OCI-LY3 (cell line): ENCODE measurements around the gene TIAM2.

Experiments
- H2AFZ ChIP-seq: fragments of 200-600, 300-600 bp; shearing (Covaris generic); 2 replicates; pipeline ENCODE4 v1.6.0; 2014; ENCODE audit warnings: antibody characterized with exemption, low read depth, low read length
- H3K27ac ChIP-seq: fragments of 200-600, 300-600 bp; sonication (generic); 2 replicates; pipeline ENCODE4 v1.5.1; 2014; ENCODE audit warnings: mild to moderate bottlenecking, low read length, moderate library complexity, mixed read lengths
- H3K27me3 ChIP-seq: fragments of 200-600, 300-600 bp; sonication (generic); 2 replicates; pipeline ENCODE4 v1.6.1; 2014; ENCODE audit warnings: low read depth, low read length, mixed read lengths
- H3K36me3 ChIP-seq: fragments of 200-600, 300-600 bp; sonication (generic); replicated peaks from 2 replicates; pipeline ENCODE3; 2014; ENCODE audit warnings: low read depth, low read length, mixed read lengths
- H3K4me1 ChIP-seq: fragments of 300-600, 200-600 bp; sonication (generic); 2 replicates; pipeline ENCODE4 v1.6.1; 2014; ENCODE audit warnings: low read length, mixed read lengths
- H3K4me2 ChIP-seq: fragments of 200-600, 300-600 bp; sonication (generic); 2 replicates; pipeline ENCODE4 v1.6.1; 2014; ENCODE audit warnings: low read length, mixed read lengths
- H3K4me3 ChIP-seq: fragments of 300-600, 200-600 bp; sonication (generic); 2 replicates; pipeline ENCODE4 v1.5.1; 2014; ENCODE audit warnings: antibody characterized with exemption, mild to moderate bottlenecking, low read length, moderate library complexity
- H3K79me2 ChIP-seq: fragments of 300-600, 200-600 bp; shearing (Covaris generic); 2 replicates; pipeline ENCODE4 v1.6.1; 2014; ENCODE audit warnings: mild to moderate bottlenecking, low read length, mixed read lengths
- H3K9ac ChIP-seq: fragments of 300-600, 200-600 bp; shearing (Covaris generic); 2 replicates; pipeline ENCODE4 v1.6.0; 2014; ENCODE audit warnings: mild to moderate bottlenecking, low read length, moderate library complexity
- H3K9me3 ChIP-seq: fragments of 200-600, 300-600 bp; shearing (Covaris generic); 2 replicates; pipeline ENCODE4 v1.6.1; 2014; ENCODE audit warnings: low read length, mixed read lengths; ENCODE audit not compliant: insufficient read depth
- H4K20me1 ChIP-seq: fragments of 200-600, 300-600 bp; sonication (generic); 2 replicates; pipeline ENCODE4 v1.6.1; 2016; ENCODE audit warnings: low read length, mixed read lengths; ENCODE audit not compliant: insufficient read depth
- CTCF ChIP-seq: fragments of 200-600, 300-600 bp; sonication (generic); IDR thresholded peaks from 2 replicates; pipeline ENCODE4 v1.5.1; 2014; ENCODE audit warnings: antibody characterized with exemption, low read length, low read depth
- EZH2phosphoT487 ChIP-seq: fragments of 200-600 bp; shearing (Covaris generic); IDR thresholded peaks from 2 replicates; pipeline ENCODE4 v1.6.1; 2018; ENCODE audit warnings: antibody characterized with exemption, mixed run types, low read depth

The TIAM2 gene

GRCh38 chr6:155001934-155002333, 6.8 kb downstream of the TIAM2 start:
- Histone ChIP-seq H3K9ac (no peak overlapping the region), H3K9me3 (no peaks in the 10 kb centered on the region), H2AFZ (no peak overlapping the region), H3K4me3 (no peak overlapping the region), H3K79me2 (no peaks in the 10 kb centered on the region), H3K36me3 (no peaks in the 10 kb centered on the region), H3K27ac (no peak overlapping the region), H3K4me1 (no peaks in the 10 kb centered on the region), H3K27me3 (no peaks in the 10 kb centered on the region), H4K20me1 (no peaks in the 10 kb centered on the region), H3K4me2 (no peak overlapping the region)
- no peak for TF ChIP-seq CTCF
- no peak for TF ChIP-seq EZH2phosphoT487

- Histone ChIP-seq H3K36me3 (no peaks in the 10 kb centered on the region), H3K27ac (no peak overlapping the region), H3K79me2 (no peaks in the 10 kb centered on the region), H4K20me1 (no peaks in the 10 kb centered on the region), H3K4me1 (no peaks in the 10 kb centered on the region), H3K4me3 (no peak overlapping the region), H2AFZ (no peak overlapping the region), H3K9ac (no peak overlapping the region), H3K4me2 (no peak overlapping the region), H3K9me3 (no peaks in the 10 kb centered on the region), H3K27me3 (no peaks in the 10 kb centered on the region)
- TF ChIP-seq EZH2phosphoT487, result no peak
- no peak for TF ChIP-seq CTCF
Observed at GRCh38 chr6:155003476-155003875, 8.4 kb downstream of the TIAM2 start.

- Histone ChIP-seq H3K36me3 (no peaks in the 10 kb centered on the region), H3K4me1 (no peaks in the 10 kb centered on the region), H2AFZ (no peak overlapping the region), H3K4me3 (no peak overlapping the region), H3K27me3 (no peaks in the 10 kb centered on the region), H3K9ac (no peak overlapping the region), H3K79me2 (no peaks in the 10 kb centered on the region), H3K4me2 (no peak overlapping the region), H4K20me1 (no peaks in the 10 kb centered on the region), H3K9me3 (no peaks in the 10 kb centered on the region), H3K27ac (no peak overlapping the region)
- TF ChIP-seq CTCF, result no peak
- TF ChIP-seq EZH2phosphoT487, result no peak
Observed at GRCh38 chr6:155004017-155004416, 8.9 kb downstream of the TIAM2 start.

GRCh38 chr6:155004576-155005372, 9.7 kb downstream of the TIAM2 start:
- Histone ChIP-seq H3K79me2 (no peaks in the 10 kb centered on the region), H3K36me3 (no peaks in the 10 kb centered on the region), H3K27ac (no peak overlapping the region), H3K4me1 (no peaks in the 10 kb centered on the region), H2AFZ (no peak overlapping the region), H3K9ac (no peak overlapping the region), H3K4me2 (no peak overlapping the region), H3K9me3 (no peaks in the 10 kb centered on the region), H3K4me3 (no peak overlapping the region), H3K27me3 (no peaks in the 10 kb centered on the region), H4K20me1 (no peaks in the 10 kb centered on the region)
- no peak for TF ChIP-seq EZH2phosphoT487
- TF ChIP-seq CTCF, result no peak
